IMR-90 (cell line): ENCODE data around the gene JSRP1. TPM values are rescaled to one million over a fixed set of nuclear protein-coding genes. Genes with fewer than 3 reads are reported as not detected.

Experiments used
- ATAC-seq: fragments of 200-7000 bp; cut with Tn5 transposase; 2 replicates; pipeline ENCODE4 v1.9.1; 2020; ENCODE audit warnings: low read depth, mild to moderate bottlenecking, moderate library complexity
- BruUV-seq: library from RNA; stranded (reverse); fragments of 400-500 nt; replicated peaks from 2 replicates; lab custom pipeline; 2021; lab: Mats Ljungman, UMichigan
- CTCF ChIA-PET: fragments of 300-600 bp; formaldehyde crosslinking; extraction: SDS; loops from one replicate; lab custom pipeline; 2021; ENCODE audit warnings: antibody characterized with exemption; lab: Yijun Ruan, JAX
- POLR2A ChIA-PET: fragments of 300-600 bp; sonication (Branson Sonifier 250); formaldehyde crosslinking; loops from one replicate; lab custom pipeline; 2022; ENCODE audit warnings: antibody characterized with exemption; ENCODE audit not compliant: unreplicated experiment; lab: Charles Lee
- DNase-seq: peaks from one replicate; pipeline ENCODE4 v3.0.0; 2013
- H2AFZ ChIP-seq: replicated peaks from 2 replicates; pipeline ENCODE3; 2013; ENCODE audit warnings: low read length, mild to moderate bottlenecking; ENCODE audit not compliant: poor library complexity
- H2AK5ac ChIP-seq: 2 replicates; pipeline ENCODE4 v1.6.1; 2013; ENCODE audit warnings: low read depth, low read length, inconsistent platforms
- H2AK9ac ChIP-seq: replicated peaks from 2 replicates; pipeline ENCODE3; 2013; ENCODE audit warnings: mild to moderate bottlenecking, low read depth, low read length, moderate library complexity; ENCODE audit not compliant: poor library complexity
- H2BK120ac ChIP-seq: 2 replicates; pipeline ENCODE4 v1.6.1; 2013; ENCODE audit warnings: low read depth, low read length, inconsistent platforms
- H2BK15ac ChIP-seq: 3 replicates; pipeline ENCODE4 v1.6.1; 2013; ENCODE audit warnings: low read depth, low read length, inconsistent platforms
- H2BK20ac ChIP-seq: 2 replicates; pipeline ENCODE4 v1.6.1; 2013; ENCODE audit warnings: low read depth, mild to moderate bottlenecking, inconsistent platforms, low read length, moderate library complexity
- H2BK5ac ChIP-seq: 2 replicates; pipeline ENCODE4 v1.6.1; 2013; ENCODE audit warnings: mild to moderate bottlenecking, low read depth, low read length, inconsistent platforms; ENCODE audit not compliant: poor library complexity, severe bottlenecking
- H3K14ac ChIP-seq: replicated peaks from 2 replicates; pipeline ENCODE4 v1.6.1; 2013; ENCODE audit warnings: low read depth, low read length, inconsistent platforms
- H3K18ac ChIP-seq: 2 replicates; pipeline ENCODE4 v1.6.1; 2013; ENCODE audit warnings: low read depth, low read length, control low read depth
- H3K23ac ChIP-seq: 2 replicates; pipeline ENCODE4 v1.6.1; 2013; ENCODE audit warnings: low read depth, low read length, inconsistent platforms
- H3K27ac ChIP-seq: 2 replicates; pipeline ENCODE4 v1.5.1; 2013; ENCODE audit warnings: mild to moderate bottlenecking, control low read depth, low read length; ENCODE audit not compliant: insufficient read depth
- H3K27me3 ChIP-seq: 2 replicates; pipeline ENCODE4 v1.6.1; 2013; ENCODE audit warnings: low read length; ENCODE audit not compliant: control insufficient read depth, insufficient read depth
- H3K36me3 ChIP-seq: 2 replicates; pipeline ENCODE4 v1.6.1; 2013; ENCODE audit warnings: low read length, mixed read lengths; ENCODE audit not compliant: control insufficient read depth, insufficient read depth
- H3K4ac ChIP-seq: 2 replicates; pipeline ENCODE4 v1.6.1; 2013; ENCODE audit warnings: low read depth, low read length, inconsistent platforms
- H3K4me1 ChIP-seq: 2 replicates; pipeline ENCODE4 v1.6.1; 2013; ENCODE audit warnings: low read length, mixed read lengths; ENCODE audit not compliant: control insufficient read depth, insufficient read depth
- H3K4me2 ChIP-seq: 2 replicates; pipeline ENCODE4 v1.6.1; 2013; ENCODE audit warnings: low read depth, mild to moderate bottlenecking, control low read depth, low read length, moderate library complexity
- H3K4me3 ChIP-seq: 2 replicates; pipeline ENCODE4 v1.5.1; 2013; ENCODE audit warnings: low read depth, mild to moderate bottlenecking, control low read depth, low read length, moderate library complexity; ENCODE audit not compliant: insufficient read depth
- H3K56ac ChIP-seq: 2 replicates; pipeline ENCODE4 v1.6.1; 2013; ENCODE audit warnings: low read length, inconsistent platforms; ENCODE audit not compliant: insufficient read depth; ENCODE audit errors: extremely low read depth
- H3K79me1 ChIP-seq, 2 experiments: 2 replicates each; pipeline ENCODE4 v1.6.1; 2013; ENCODE audit warnings: low read length in 2 of 2, inconsistent platforms in 1 of 2, low read depth in 1 of 2
- H3K9ac ChIP-seq: 2 replicates; pipeline ENCODE4 v1.6.1; 2013; ENCODE audit warnings: low read depth, low read length, control low read depth
- H3K9me1 ChIP-seq: 2 replicates; pipeline ENCODE4 v1.6.1; 2013; ENCODE audit warnings: low read length, inconsistent platforms; ENCODE audit not compliant: insufficient read depth
- H3K9me3 ChIP-seq: 2 replicates; pipeline ENCODE4 v1.6.1; 2013; ENCODE audit warnings: low read length; ENCODE audit not compliant: control insufficient read depth, insufficient read depth
- H4K20me1 ChIP-seq: 2 replicates; pipeline ENCODE4 v1.6.1; 2013; ENCODE audit warnings: low read length, inconsistent platforms; ENCODE audit not compliant: insufficient read depth
- H4K5ac ChIP-seq: 2 replicates; pipeline ENCODE4 v1.6.1; 2013; ENCODE audit warnings: mild to moderate bottlenecking, low read depth, low read length, control low read depth
- H4K8ac ChIP-seq, 2 experiments: 2 replicates each; pipeline ENCODE4 v1.6.1; 2013; ENCODE audit warnings: low read depth in 2 of 2, low read length in 2 of 2, control low read depth in 1 of 2, inconsistent platforms in 1 of 2
- H4K91ac ChIP-seq: 2 replicates; pipeline ENCODE4 v1.6.1; 2013; ENCODE audit warnings: low read depth, low read length, inconsistent platforms; ENCODE audit not compliant: insufficient read depth
- CEBPB ChIP-seq: IDR thresholded peaks from 2 replicates; pipeline ENCODE4 v1.6.1; 2012; ENCODE audit warnings: low read depth, low read length, improper control_type of control experiment
- CHD1 ChIP-seq: IDR thresholded peaks from 2 replicates; pipeline ENCODE4 v1.6.1; 2012; ENCODE audit warnings: low read depth, low read length, improper control_type of control experiment
- MXI1 ChIP-seq: IDR thresholded peaks from 2 replicates; pipeline ENCODE4 v1.6.1; 2012; ENCODE audit warnings: low read depth, mild to moderate bottlenecking, low read length, moderate library complexity, borderline replicate concordance
- POLR2A ChIP-seq: IDR thresholded peaks from 2 replicates; pipeline ENCODE4 v1.6.1; 2012; ENCODE audit warnings: mild to moderate bottlenecking, low read depth, low read length
- RCOR1 ChIP-seq: IDR thresholded peaks from 2 replicates; pipeline ENCODE4 v1.6.1; 2012; ENCODE audit warnings: mild to moderate bottlenecking, low read length, improper control_type of control experiment; ENCODE audit not compliant: insufficient replicate concordance
- SMC3 ChIP-seq: fragments of 150-350 bp; IDR thresholded peaks from 2 replicates; pipeline ENCODE4 v1.6.1; 2016; ENCODE audit warnings: low read depth, mild to moderate bottlenecking, antibody characterized with exemption, low read length, moderate library complexity
- WGBS, 2 experiments: methylation state at CpG; one replicate each; pipeline versions ENCODE4 v1.1.5 to v1.1.7; 2013; ENCODE audit warnings: missing lambda C conversion rate in 2 of 2; ENCODE audit not compliant: insufficient read length in 1 of 2; ENCODE audit errors: extremely low coverage in 2 of 2; 5-methylcytosine and 5-hydroxymethylcytosine counted together
- dilution Hi-C: fragments of 300-500 bp; cut with HindIII; formaldehyde crosslinking; loops from one replicate; pipeline ENCODE4 v1.14.3; 2018; ENCODE audit warnings: low sequenced_read_pairs; ENCODE audit not compliant: unreplicated experiment
- in situ Hi-C: fragments of 300-500 bp; cut with MboI; formaldehyde crosslinking; loops from 3 replicates; pipeline ENCODE4 v1.14.3; 2019; ENCODE audit warnings: low sequenced_read_pairs, inconsistent platforms, mixed read lengths
- intact Hi-C: fragments of 100-400 bp; cut with micrococcal nuclease; formaldehyde crosslinking; loops from 2 replicates; pipeline ENCODE4 v1.10.0; 2022
- polyA plus RNA-seq, 3 experiments: library from polyadenylated mRNA; depleted of rRNA; stranded (reverse); fragments of >200 nt; gene quantifications; 2 replicates each; pipeline ENCODE4 v1.2.3, GENCODE V29; 2012; ENCODE audit warnings: low replicate concordance in 1 of 3
- total RNA-seq: library from RNA; depleted of rRNA; stranded (reverse); fragments of >200 nt; gene quantifications from 2 replicates; pipeline ENCODE4 v1.2.3, GENCODE V29; 2012
- TF ChIP-seq, protein P1 (sequence below): fragments of 150-350 bp; IDR thresholded peaks from 2 replicates; pipeline ENCODE4 v1.6.1; 2017; ENCODE audit warnings: mild to moderate bottlenecking, antibody characterized with exemption, low read length, low read depth
- TF ChIP-seq, protein P2 (sequence below): conservative IDR thresholded peaks from 2 replicates; pipeline ENCODE4 v1.5.1; 2012; ENCODE audit warnings: mild to moderate bottlenecking, low read depth, low read length, improper control_type of control experiment
- TF ChIP-seq, protein P3 (sequence below): fragments of 150-350 bp; IDR thresholded peaks from 2 replicates; pipeline ENCODE4 v1.6.1; 2016; ENCODE audit warnings: low read depth, mild to moderate bottlenecking, low read length, moderate library complexity, borderline replicate concordance

The JSRP1 gene
- total and polyA plus RNA-seq, 2 of the 4 experiments (the other 2 are of a cell fraction): not detected

DNA sequence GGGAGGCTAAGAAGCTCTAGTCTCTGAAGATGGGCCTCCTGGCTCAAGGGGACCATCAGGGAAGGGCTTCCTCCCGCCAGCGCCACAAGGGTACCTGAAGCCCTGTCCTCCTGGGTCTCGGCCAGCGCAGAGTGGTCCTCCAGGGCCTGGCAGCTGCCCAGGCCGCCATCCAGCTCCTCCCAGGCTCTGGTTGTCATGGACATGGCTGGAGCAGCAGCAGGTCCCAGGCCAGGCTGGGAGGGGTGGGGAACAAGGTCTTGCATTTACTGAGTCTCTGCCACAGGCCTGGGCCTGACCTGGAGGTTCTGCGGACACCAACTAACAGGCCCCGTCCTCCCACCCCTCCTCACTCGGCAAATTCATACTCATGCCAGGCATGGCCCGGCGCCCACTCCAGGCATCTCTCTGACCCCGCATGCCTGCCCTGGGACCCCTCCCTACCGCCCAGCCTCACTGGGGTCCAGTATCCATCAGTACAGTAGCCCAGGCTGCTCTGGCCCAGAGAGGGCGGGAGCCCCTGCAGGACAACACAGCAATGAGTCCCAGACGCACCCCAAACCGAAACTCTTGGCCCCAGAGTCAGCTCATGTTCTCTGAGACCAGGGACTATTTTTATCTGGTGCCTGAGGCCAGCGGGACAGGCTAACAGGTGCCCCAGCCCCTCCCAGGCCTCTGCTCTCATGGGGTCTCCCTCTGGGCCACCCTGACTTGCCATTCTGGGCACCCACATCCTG, 938 bp downstream of the JSRP1 start:
- Histone ChIP-seq H2AK9ac (no peak overlapping the region), H2BK15ac (no peak overlapping the region), H3K4me2 (no peak overlapping the region), H2BK120ac (no peak overlapping the region), H3K14ac (no peak overlapping the region), H3K9ac (no peak overlapping the region), H3K4ac (no peak overlapping the region), H3K4me1 (peaks cover 4% of the 10 kb centered on the region; the same call in 1 of the 2 replicates), H2AK5ac (no peak overlapping the region), H4K20me1 (peaks cover 8% of the 10 kb centered on the region; the same call in 1 of the 2 replicates), H3K56ac (no peak overlapping the region), H3K23ac (no peak overlapping the region), H2BK20ac (no peak overlapping the region), H3K4me3 (no peak overlapping the region), H3K36me3 (no peaks in the 10 kb centered on the region), H3K9me3 (no peaks in the 10 kb centered on the region), H3K79me1 (no peaks in the 10 kb centered on the region), H4K91ac (no peak overlapping the region), H3K18ac (no peak overlapping the region), H3K27ac (no peak overlapping the region), H3K27me3 (peaks cover 33% of the 10 kb centered on the region), H2AFZ (peak overlapping the region; percentile 43), H4K5ac (no peak overlapping the region), H3K9me1 (no peaks in the 10 kb centered on the region), H4K8ac (no peak overlapping the region), H2BK5ac (no peak overlapping the region)
- dilution Hi-C loops (no loop called here), in situ Hi-C loops (no loop called here), intact Hi-C loops (no loop called here)
- CTCF ChIA-PET: no interaction called here
- WGBS, 2 experiments: 87% methylated on average over 6 of the region's 16 CpGs; no CpG with 5 or more reads in 1 of the 2 experiments
- POLR2A ChIA-PET: no interaction called here
- no peak for ATAC-seq
- no TSS peak for BruUV-seq
- no peak for DNase-seq
- TF ChIP-seq, protein P1, sequence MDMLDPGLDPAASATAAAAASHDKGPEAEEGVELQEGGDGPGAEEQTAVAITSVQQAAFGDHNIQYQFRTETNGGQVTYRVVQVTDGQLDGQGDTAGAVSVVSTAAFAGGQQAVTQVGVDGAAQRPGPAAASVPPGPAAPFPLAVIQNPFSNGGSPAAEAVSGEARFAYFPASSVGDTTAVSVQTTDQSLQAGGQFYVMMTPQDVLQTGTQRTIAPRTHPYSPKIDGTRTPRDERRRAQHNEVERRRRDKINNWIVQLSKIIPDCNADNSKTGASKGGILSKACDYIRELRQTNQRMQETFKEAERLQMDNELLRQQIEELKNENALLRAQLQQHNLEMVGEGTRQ: no peak
- no peak for TF ChIP-seq SMC3
- TF ChIP-seq CHD1: no peak
- no peak for TF ChIP-seq POLR2A
- TF ChIP-seq, protein P2, sequence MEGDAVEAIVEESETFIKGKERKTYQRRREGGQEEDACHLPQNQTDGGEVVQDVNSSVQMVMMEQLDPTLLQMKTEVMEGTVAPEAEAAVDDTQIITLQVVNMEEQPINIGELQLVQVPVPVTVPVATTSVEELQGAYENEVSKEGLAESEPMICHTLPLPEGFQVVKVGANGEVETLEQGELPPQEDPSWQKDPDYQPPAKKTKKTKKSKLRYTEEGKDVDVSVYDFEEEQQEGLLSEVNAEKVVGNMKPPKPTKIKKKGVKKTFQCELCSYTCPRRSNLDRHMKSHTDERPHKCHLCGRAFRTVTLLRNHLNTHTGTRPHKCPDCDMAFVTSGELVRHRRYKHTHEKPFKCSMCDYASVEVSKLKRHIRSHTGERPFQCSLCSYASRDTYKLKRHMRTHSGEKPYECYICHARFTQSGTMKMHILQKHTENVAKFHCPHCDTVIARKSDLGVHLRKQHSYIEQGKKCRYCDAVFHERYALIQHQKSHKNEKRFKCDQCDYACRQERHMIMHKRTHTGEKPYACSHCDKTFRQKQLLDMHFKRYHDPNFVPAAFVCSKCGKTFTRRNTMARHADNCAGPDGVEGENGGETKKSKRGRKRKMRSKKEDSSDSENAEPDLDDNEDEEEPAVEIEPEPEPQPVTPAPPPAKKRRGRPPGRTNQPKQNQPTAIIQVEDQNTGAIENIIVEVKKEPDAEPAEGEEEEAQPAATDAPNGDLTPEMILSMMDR: no peak
- no peak for TF ChIP-seq CEBPB
- no peak for TF ChIP-seq MXI1
- no peak for TF ChIP-seq RCOR1
- TF ChIP-seq, protein P3, sequence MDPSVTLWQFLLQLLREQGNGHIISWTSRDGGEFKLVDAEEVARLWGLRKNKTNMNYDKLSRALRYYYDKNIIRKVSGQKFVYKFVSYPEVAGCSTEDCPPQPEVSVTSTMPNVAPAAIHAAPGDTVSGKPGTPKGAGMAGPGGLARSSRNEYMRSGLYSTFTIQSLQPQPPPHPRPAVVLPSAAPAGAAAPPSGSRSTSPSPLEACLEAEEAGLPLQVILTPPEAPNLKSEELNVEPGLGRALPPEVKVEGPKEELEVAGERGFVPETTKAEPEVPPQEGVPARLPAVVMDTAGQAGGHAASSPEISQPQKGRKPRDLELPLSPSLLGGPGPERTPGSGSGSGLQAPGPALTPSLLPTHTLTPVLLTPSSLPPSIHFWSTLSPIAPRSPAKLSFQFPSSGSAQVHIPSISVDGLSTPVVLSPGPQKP: no peak
